Erythroblast (primary cell): ENCODE data around the gene TICAM1.

ENCODE experiments used
- GATA1 ChIP-seq: IDR thresholded peaks from 2 replicates; pipeline ENCODE4 v1.6.1; 2011; ENCODE audit warnings: low read depth, mild to moderate bottlenecking, control low read depth, low read length, moderate library complexity
- POLR2A ChIP-seq: IDR thresholded peaks from 2 replicates; pipeline ENCODE4 v1.6.1; 2011; ENCODE audit warnings: mild to moderate bottlenecking, low read length

- TF ChIP-seq POLR2A (no peak), GATA1 (no peak)
Observed at GRCh38 chr19:4847190-4847973, 15.9 kb upstream of the TICAM1 start.
